HCT116 (cell line): ENCODE data around the gene LSMEM2. TPM values are rescaled to one million over a fixed set of nuclear protein-coding genes. Genes with fewer than 3 reads are reported as not detected.
"Not testable (repeated sequence)": the region's sequence is repeated elsewhere in the genome, so short reads cannot be mapped to it uniquely, and the experiment has no call there.

ENCODE experiments used
- ATAC-seq: fragments of 200-7000 bp; cut with Tn5 transposase; 2 replicates; pipeline ENCODE4 v1.9.1; 2020; ENCODE audit warnings: mild to moderate bottlenecking, moderate library complexity
- BruUV-seq: library from RNA; stranded (reverse); fragments of 400-500 nt; replicated peaks from 2 replicates; lab custom pipeline; 2021; lab: Mats Ljungman, UMichigan
- CTCF ChIA-PET: fragments of 300-600 bp; sonication (Branson Sonifier 250); formaldehyde crosslinking; loops from one replicate; lab custom pipeline; 2021; ENCODE audit warnings: antibody characterized with exemption; lab: Charles Lee
- POLR2A ChIA-PET: fragments of 300-600, 350-600 bp; sonication (Branson Sonifier 250); formaldehyde crosslinking; loops from one replicate; lab custom pipeline; 2021; ENCODE audit warnings: antibody characterized with exemption; lab: Charles Lee
- RAD21 ChIA-PET, 2 experiments: fragments of 300-600 bp; sonication (Branson Sonifier 250); formaldehyde crosslinking; loops; one replicate each; lab custom pipeline; 2023; ENCODE audit warnings: low total read pairs in 2 of 2; ENCODE audit not compliant: uncharacterized antibody in 2 of 2, unreplicated experiment in 2 of 2, low non-redundant PET in 1 of 2; lab: Charles Lee
- DNase-seq: peaks from one replicate; pipeline ENCODE4 v3.0.0-alpha.2; 2010; ENCODE audit warnings: low read depth, low spot score
- H2AFZ ChIP-seq: fragments of 200-600 bp; shearing (Covaris generic), sonication (generic); 2 replicates; pipeline ENCODE4 v1.6.1; 2017; ENCODE audit warnings: low read depth, mixed run types, mixed read lengths, antibody characterized with exemption, low read length; ENCODE audit not compliant: poor library complexity, severe bottlenecking
- H3K27ac ChIP-seq: 2 replicates; pipeline ENCODE4 v1.5.1; 2012; ENCODE audit warnings: low read depth, low read length
- H3K27me3 ChIP-seq: fragments of 200-600 bp; sonication (generic); 2 replicates; pipeline ENCODE4 v1.6.1; 2016; ENCODE audit warnings: mixed run types, low read length, mixed read lengths; ENCODE audit not compliant: insufficient read depth
- H3K36me3 ChIP-seq, 2 experiments: fragments of 200-500 bp in 1 of 2; fragments of 200-600 bp in 1 of 2; sonication (Bioruptor generic) in 1 of 2; sonication (generic) in 1 of 2; 2 replicates each; pipeline versions ENCODE4 v1.5.1 to v1.6.1; 2014 to 2016; ENCODE audit warnings: low read length in 2 of 2, inconsistent platforms in 1 of 2, mixed read lengths in 1 of 2, mixed run types in 1 of 2; ENCODE audit not compliant: insufficient read depth in 2 of 2, control insufficient read depth in 1 of 2
- H3K4me1 ChIP-seq, 2 experiments: fragments of 200-600 bp in 1 of 2; sonication (generic) in 1 of 2; 2 replicates each; pipeline versions ENCODE4 v1.5.1 to v1.6.1; 2012 to 2017; ENCODE audit warnings: low read length in 2 of 2, inconsistent platforms in 1 of 2, mild to moderate bottlenecking in 1 of 2, mixed read lengths in 1 of 2, mixed run types in 1 of 2, moderate library complexity in 1 of 2; ENCODE audit not compliant: insufficient read depth in 2 of 2, control insufficient read depth in 1 of 2
- H3K4me2 ChIP-seq: fragments of 200-600 bp; sonication (generic); 2 replicates; pipeline ENCODE4 v1.6.1; 2017; ENCODE audit warnings: mixed run types, low read length, mixed read lengths
- H3K4me3 ChIP-seq, 2 experiments: fragments of 200-600 bp in 1 of 2; sonication (generic) in 1 of 2; replicated peaks in 1 of 2; 2 replicates each; pipeline ENCODE4 v1.5.1; 2011 to 2016; ENCODE audit warnings: low read length in 2 of 2, control low read depth in 1 of 2, low read depth in 1 of 2, mild to moderate bottlenecking in 1 of 2, mixed read lengths in 1 of 2, mixed run types in 1 of 2
- H3K79me2 ChIP-seq: fragments of 200-600 bp; sonication (generic); 2 replicates; pipeline ENCODE4 v1.6.1; 2017; ENCODE audit warnings: mild to moderate bottlenecking, mixed run types, low read length, moderate library complexity, mixed read lengths; ENCODE audit not compliant: insufficient read depth
- H3K9ac ChIP-seq: fragments of 200-600 bp; sonication (generic); 2 replicates; pipeline ENCODE4 v1.6.1; 2016; ENCODE audit warnings: low read length, mixed read lengths
- H3K9me2 ChIP-seq: fragments of 200-600 bp; sonication (generic), shearing (Covaris generic); 2 replicates; pipeline ENCODE4 v1.6.1; 2017; ENCODE audit warnings: mixed run types, mild to moderate bottlenecking, moderate library complexity; ENCODE audit not compliant: insufficient read depth
- H3K9me3 ChIP-seq, 2 experiments: fragments of 200-500 bp in 1 of 2; fragments of 200-600 bp in 1 of 2; sonication (Bioruptor generic) in 1 of 2; sonication (generic) in 1 of 2; 2 replicates each; pipeline ENCODE4 v1.6.1; 2014 to 2017; ENCODE audit warnings: low read length in 2 of 2, mixed read lengths in 2 of 2, inconsistent platforms in 1 of 2, low read depth in 1 of 2, mild to moderate bottlenecking in 1 of 2, mixed run types in 1 of 2, moderate library complexity in 1 of 2; ENCODE audit not compliant: control insufficient read depth in 1 of 2, insufficient read depth in 1 of 2
- H4K20me1 ChIP-seq: fragments of 200-600 bp; sonication (generic), shearing (Covaris generic); 2 replicates; pipeline ENCODE4 v1.6.1; 2017; ENCODE audit warnings: mixed run types, mild to moderate bottlenecking, moderate library complexity; ENCODE audit not compliant: insufficient read depth
- ELF1 ChIP-seq: IDR thresholded peaks from 2 replicates; pipeline ENCODE4 v1.6.1; 2012; ENCODE audit warnings: low read depth, borderline replicate concordance
- TCF7L2 ChIP-seq: IDR thresholded peaks from 2 replicates; pipeline ENCODE4 v1.7.0; 2011; ENCODE audit warnings: borderline replicate concordance, inconsistent platforms; ENCODE audit not compliant: insufficient read depth, insufficient read length; ENCODE audit errors: extremely low read depth
- ZNF274 ChIP-seq: fragments of 200-500 bp; sonication (Bioruptor generic); IDR thresholded peaks from 2 replicates; pipeline ENCODE4 v1.6.1; 2014; ENCODE audit warnings: mild to moderate bottlenecking, low read depth, low read length, inconsistent platforms
- intact Hi-C: fragments of 100-400 bp; cut with micrococcal nuclease; formaldehyde crosslinking; loops from 2 replicates; pipeline ENCODE4 v1.10.0; 2022
- total RNA-seq: library from RNA; stranded (reverse); gene quantifications from one replicate; pipeline ENCODE4 v1.2.1, GENCODE V29; 2021; ENCODE audit not compliant: unreplicated experiment

Gene LSMEM2
- total RNA-seq, 1 experiment from 2014 or later, result not detected

DNA sequence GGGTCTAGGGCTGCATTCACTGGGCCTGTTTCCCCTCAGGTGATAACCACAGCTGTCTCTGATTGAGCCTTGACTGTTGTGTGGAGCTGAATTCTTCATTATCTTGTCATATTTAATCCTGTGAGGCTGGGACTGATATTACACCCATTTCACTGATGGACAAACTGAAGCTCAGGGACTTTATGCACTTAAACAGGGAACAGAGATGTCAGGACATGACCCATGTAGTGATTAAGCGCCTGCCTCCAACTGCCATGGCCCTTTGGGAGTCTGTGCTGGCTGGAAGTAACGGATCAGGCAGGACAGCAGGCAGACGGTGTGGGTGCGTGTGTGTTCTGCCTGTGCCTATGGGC, 35.4 kb upstream of the LSMEM2 start:
- peaks cover 40 to 58% of the 10 kb centered on the region in 2 experiments for H3K4me1 ChIP-seq
- TF ChIP-seq TCF7L2 (no peak), ELF1 (no peak), ZNF274 (no peak)
- TF ChIP-seq, all 23 proteins: peak for 0
- Histone ChIP-seq H3K79me2 (peaks cover 95% of the 10 kb centered on the region), H3K36me3 (peaks cover 0 to 5% of the 10 kb centered on the region in 2 experiments; a peak in 1 of 4 replicates), H3K9me2 (no peaks in the 10 kb centered on the region), H3K9ac (no peak overlapping the region), H2AFZ (no peak overlapping the region), H4K20me1 (no peaks in the 10 kb centered on the region), H3K27ac (peak overlapping the region; percentile 19; the same call in 1 of the 2 replicates), H3K4me3 (no peak overlapping the region), H3K4me2 (no peak overlapping the region), H3K9me3 (no peaks in the 10 kb centered on the region), H3K27me3 (no peaks in the 10 kb centered on the region)
- CTCF ChIA-PET, result interaction anchor here (0.8 to 1.4 kb wide), 3 partner anchors 16 to 49 kb away, joined by 3 to 8 read pairs (median 3); no protein-coding TSS in a partner anchor
- intact Hi-C loops, result no loop called here
- POLR2A ChIA-PET, result interaction anchor here (0.8 to 0.9 kb wide), 2 partner anchors 16 to 21 kb away, joined by 3 to 4 read pairs; no protein-coding TSS in a partner anchor
- ATAC-seq, result no peak
- no TSS peak for BruUV-seq
- RAD21 ChIA-PET, result no interaction called here
- no peak for DNase-seq

DNA sequence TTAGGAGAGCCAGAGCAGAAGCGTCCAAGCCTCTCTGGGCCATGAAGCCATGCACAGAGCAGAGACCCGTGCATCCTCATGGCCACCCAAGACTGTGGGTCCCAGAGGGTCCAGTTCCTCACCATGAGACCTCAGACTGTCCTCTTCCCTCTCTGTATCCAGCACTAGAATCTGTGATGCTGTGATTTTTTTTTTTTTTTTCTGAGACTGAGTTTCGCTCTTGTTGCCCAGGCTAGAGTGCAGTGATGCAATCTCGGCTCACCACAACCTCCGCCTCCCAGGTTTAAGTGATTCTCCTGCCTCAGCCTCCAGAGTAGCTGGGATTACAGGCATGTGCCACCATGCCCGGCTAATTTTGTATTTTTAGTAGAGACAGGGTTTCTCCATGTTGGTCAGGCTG, 34.1 kb upstream of the LSMEM2 start:
- POLR2A ChIA-PET, H2AFZ ChIP-seq, H3K4me2 ChIP-seq, H3K27me3 ChIP-seq, intact Hi-C loops, H3K9me3 ChIP-seq, H4K20me1 ChIP-seq, H3K9ac ChIP-seq, H3K36me3 ChIP-seq, BruUV-seq, H3K9me2 ChIP-seq, H3K4me3 ChIP-seq, ATAC-seq, RAD21 ChIA-PET, DNase-seq: not testable (repeated sequence)
- peak overlapping the region; percentile 86 for H3K27ac ChIP-seq
- CTCF ChIA-PET, result interaction anchor here (0.6 to 1.4 kb wide), 2 partner anchors 15 to 1073 kb away, joined by 3 read pairs; no protein-coding TSS in a partner anchor
- peaks cover 95% of the 10 kb centered on the region for H3K79me2 ChIP-seq
- peaks cover 38 to 64% of the 10 kb centered on the region in 2 experiments for H3K4me1 ChIP-seq
